ENCODE measurements around the gene PRB2.
"Not testable (repeated sequence)": the region's sequence is repeated elsewhere in the genome, so short reads cannot be mapped to it uniquely, and the experiment has no call there.

The PRB2 gene

DNA sequence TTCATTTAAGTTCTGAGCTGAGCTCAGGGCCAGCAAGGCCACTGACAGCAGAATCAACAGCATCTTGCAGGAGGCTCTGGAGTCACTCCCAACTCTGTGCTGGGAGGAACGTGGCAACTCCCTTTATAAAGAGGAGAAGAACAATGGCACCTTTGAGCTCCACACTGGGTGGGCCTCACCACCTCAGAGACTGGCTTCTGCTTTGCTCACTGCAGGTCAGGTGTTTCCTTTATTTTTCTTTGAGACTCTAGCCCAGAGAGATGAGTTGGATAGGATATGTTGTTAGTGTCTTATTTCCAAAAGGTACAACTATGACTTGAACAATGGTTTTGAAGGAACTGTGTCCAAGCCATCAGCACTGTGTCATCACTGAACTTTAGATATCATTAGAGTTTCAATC is at the start of gene PRB2:
PRB2 (minus strand) TSS at position 101 of the 400 bp plus-strand sequence; CDS start at position 63, 38 bp downstream.
- in situ Hi-C loops (cut with MboI; ENCODE audit: low sequenced_read_pairs) = not testable (repeated sequence)

DNA sequence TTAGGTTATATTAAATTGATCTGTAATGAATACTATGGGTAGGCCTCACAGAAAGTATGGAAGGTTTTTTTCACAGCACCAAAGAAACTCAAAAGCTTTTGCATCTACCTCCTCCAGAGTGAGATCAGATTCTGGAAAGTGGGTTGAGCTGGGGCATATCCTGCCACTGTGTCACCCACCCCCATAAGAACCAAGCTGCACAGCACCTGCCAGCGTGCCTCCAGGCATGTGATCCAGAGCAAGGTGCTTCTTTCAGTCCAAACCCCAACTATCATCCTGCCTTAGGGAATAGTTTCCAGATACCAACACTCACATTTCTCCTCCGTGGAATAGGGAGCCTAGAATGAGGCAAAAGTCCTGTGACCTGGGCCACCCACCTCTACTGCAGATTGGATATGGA is 42.6 kb upstream of the PRB2 start:
- in situ Hi-C loops (cut with MboI; ENCODE audit: low sequenced_read_pairs) = no loop called here

DNA sequence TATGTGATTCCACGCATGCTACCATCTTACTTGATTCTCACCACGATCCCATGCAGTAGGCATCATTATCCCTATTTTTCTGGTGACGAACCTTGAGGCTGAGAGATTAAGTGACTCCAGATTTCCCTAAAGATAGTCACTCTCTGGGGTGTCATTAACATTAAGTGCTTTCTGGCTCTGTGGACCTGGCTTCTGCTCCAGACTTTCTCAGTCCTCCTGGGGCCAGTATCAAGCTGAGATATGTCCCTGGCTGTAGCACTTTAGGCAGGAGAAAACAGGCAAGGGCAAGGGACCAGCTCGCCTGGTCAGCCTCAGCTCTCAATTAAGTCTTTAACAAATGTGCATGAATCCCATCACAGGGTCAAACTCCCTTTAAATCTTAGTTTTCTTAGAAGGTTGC is 38.3 kb upstream of the PRB2 start:
- in situ Hi-C loops (cut with MboI; ENCODE audit: low sequenced_read_pairs) = no loop called here

DNA sequence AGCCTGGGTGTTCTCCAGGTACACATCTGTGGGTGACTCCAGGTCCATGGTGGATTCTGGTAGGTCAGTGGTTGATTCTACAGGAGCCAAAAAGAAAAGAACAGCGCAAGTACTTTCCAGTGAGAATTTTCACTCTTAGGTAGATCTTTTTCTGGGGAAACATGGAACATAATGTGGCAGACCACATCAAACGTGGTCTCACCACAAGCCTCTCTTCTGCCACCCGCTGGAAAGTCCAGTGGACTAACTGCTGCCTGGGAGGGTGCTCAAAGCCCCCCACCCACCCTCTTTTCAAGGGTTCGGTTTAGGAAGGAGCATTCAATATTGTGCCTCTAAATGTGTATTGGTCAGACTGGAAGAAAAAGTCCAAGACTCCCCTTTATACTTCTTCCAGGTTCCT is 36.1 kb upstream of the PRB2 start:
- in situ Hi-C loops (cut with MboI; ENCODE audit: low sequenced_read_pairs) = no loop called here

DNA sequence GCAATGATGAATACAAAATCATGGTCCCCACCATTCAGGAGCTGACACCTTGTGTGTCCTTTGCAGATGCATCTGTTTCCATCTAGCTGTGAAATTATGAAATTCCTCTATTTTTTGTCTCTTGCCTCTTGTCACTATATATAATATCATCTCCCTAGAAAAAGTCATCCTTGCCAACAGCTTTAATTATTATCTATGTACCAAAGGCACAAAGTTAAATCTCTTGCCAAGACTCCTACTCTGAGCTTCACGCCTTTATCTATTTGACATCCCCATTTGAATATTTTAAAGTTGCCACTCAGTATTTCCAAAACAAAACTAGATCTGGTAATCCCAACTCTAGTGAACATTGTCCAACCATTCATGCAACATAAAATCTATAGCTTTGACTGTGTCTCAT is 32.0 kb upstream of the PRB2 start:
- in situ Hi-C loops (cut with MboI; ENCODE audit: low sequenced_read_pairs) = no loop called here

DNA sequence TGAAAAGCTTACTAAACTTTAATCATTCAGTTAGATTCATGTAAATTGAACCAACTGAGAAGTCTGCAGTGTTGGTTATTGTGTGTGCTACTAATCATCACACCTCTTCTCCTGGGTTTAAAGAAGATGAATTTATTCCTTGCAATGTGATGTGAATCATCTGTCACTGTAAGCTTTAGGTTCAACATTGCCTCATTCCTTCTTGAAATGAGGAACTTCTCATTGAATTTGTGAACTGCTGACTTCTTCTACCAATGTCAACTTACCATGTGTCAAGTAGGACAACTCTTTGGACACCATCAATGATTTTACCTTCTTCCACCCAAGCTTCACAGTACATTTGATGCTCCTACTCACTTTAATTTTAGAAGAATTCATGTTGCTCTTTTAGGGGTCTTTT is 17.4 kb upstream of the PRB2 start:
- in situ Hi-C loops (cut with MboI; ENCODE audit: low sequenced_read_pairs) = no loop called here

DNA sequence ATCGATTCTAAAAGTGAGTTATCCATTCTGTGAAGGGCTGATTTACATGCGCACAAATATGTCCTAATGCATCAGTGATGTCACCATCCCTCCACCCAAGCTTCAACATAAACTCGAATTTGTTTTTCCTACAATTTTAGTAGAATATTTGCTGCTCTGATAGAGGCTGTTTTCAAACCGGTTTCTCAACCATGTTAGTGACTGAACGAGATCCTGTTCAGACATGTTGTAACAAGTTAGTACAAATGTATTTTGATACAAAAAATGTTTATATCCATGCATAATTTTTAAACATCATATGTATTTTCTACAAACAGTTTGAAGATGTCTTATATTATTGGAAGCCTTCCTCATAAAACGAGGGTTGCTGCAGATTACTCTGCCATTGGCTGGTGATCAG is 12.7 kb upstream of the PRB2 start:
- in situ Hi-C loops (cut with MboI; ENCODE audit: low sequenced_read_pairs) = no loop called here

DNA sequence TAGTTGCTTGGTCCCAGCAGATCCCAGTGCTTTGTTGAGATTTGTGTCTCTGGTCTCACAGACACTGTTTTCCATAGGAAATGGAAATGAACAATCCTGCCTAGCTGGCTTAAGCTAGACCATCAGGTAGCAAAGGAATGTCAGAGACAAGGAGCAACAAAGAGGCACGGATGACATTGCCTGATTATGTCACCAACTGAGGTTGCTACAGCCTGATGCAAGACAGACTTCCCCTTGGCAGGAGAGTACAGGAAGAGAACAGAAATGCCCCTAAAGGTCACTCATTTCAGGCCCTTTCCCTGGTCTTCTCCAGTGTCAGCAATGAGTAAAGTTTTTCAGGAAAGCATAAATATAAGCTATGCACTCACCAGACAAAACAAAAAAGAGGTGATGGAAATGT is 2.0 kb upstream of the PRB2 start:
- in situ Hi-C loops (cut with MboI; ENCODE audit: low sequenced_read_pairs) = no loop called here

DNA sequence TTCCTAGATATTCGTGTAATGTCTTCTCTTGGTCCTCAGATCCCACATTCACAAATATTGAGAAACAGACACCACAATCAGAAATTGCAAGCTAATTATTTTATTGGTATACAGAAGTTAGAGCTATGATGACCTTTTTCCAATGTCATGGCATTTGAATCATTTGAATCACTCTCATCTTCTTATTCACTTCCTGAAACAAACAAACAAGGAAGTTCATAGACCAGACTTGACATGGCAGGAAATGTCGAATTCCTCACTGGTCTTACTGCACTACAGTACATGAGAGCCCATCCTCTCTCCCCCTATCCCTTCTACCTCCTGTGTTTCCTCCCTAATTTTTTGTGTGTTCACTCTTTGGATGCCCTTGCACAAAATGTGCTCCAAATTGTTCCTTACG is 3.9 kb downstream of the PRB2 start:
- in situ Hi-C loops (cut with MboI; ENCODE audit: low sequenced_read_pairs) = not testable (repeated sequence)

DNA sequence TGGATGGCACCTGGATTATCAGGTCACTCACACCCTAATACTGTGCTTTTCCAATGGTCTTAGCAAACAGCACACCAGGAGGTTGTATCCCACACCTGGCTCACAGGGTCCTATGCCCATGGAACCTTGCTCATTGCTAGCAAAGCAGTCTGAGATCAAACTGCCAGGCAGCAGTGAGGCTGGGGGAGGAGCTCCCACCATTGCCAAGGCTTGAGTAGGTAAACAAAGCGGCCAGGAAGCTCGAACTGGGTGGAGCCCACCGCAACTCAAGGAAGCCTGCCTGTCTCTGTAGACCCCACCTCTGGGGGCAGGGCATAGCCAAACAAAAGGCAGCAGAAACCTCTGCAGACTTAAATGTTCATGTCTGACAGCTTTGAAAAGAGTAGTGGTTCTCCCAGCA is 17.9 kb downstream of the PRB2 start:
- in situ Hi-C loops (cut with MboI; ENCODE audit: low sequenced_read_pairs) = not testable (repeated sequence)

DNA sequence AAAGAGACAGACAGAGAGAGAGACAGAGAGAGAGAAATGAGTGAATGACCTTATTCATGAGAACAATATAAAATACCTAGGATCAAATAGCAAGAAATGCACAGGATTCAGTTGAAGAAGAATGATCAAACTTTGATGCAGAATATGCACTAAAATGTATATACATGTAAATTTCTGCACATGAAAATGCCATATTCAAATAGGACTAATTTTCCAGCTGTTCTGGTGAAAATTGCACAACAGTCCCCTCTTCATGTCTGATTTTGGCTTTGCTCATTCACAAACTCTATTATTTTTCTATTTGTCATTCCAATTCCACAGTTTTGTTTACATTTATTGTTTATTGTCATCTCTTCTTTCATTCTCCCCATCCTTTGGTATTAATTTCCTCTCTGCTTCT is 34.2 kb downstream of the PRB2 start:
- in situ Hi-C loops (cut with MboI; ENCODE audit: low sequenced_read_pairs) = no loop called here

DNA sequence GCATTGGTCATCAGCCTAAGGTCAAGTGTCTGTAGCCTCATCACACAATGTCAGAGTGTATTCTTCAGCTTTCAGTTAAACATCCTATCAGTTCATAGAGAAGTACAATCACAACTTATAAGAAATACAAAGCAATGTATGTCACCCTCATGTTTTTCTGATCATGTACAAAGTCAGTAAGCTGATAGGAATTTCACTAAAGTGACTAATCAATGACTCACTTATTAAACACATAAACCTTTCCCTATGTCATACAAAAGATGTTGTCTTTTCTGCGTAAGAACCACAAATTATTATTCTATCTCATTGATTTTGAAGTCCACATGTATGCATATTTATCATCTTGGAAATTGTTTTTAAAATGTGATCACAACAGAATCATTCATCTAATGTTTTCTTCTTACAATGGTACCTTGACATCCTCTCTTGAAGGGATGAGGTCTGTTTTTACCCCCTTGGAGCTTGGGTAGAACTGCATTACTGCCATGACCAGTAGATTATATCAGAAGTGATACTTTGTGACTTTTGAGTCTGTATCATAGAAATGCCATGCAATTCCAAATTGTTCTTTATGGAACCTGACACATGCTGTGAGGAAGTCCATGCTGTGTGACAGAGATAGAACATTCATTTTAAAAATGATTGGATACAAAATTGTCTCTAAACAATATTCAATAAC is 35.0 kb downstream of the PRB2 start:
- in situ Hi-C loops (cut with MboI; ENCODE audit: low sequenced_read_pairs) = not testable (repeated sequence)

DNA sequence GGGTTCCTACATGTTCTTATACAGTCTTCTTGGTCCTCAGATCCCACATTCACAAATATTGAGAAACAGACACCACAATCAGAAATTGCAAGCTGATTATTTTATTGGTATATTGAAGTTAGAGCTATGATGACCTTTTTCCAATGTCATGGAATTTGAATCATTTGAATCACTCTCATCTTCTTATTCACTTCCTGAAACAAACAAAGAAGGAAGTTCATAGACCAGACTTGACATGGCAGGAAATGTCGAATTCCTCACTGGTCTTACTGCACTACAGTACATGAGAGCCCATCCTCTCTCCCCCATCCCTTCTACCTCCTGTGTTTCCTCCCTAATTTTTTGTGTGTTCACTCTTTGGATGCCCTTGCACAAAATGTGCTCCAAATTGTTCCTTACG is 43.6 kb downstream of the PRB2 start:
- in situ Hi-C loops (cut with MboI; ENCODE audit: low sequenced_read_pairs) = not testable (repeated sequence)

DNA sequence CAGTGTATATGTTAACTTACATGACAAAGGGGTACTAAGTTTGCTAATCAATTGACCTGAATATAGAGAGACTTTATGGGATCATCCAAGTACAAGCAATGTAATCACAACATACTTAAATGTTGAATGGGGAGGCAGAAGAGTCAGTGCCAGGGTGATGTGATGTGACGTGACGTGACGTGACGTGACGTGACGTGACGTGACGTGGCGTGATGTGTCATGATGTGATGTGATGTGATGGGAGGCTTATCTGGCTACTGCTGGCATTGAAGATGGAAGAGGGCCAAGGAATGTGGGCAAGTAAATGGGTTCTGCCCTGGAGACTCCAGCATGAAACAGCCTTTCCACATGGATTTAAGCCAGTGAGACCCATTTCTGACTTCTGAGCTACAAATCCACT is 46.9 kb downstream of the PRB2 start:
- in situ Hi-C loops (cut with MboI; ENCODE audit: low sequenced_read_pairs) = no loop called here

DNA sequence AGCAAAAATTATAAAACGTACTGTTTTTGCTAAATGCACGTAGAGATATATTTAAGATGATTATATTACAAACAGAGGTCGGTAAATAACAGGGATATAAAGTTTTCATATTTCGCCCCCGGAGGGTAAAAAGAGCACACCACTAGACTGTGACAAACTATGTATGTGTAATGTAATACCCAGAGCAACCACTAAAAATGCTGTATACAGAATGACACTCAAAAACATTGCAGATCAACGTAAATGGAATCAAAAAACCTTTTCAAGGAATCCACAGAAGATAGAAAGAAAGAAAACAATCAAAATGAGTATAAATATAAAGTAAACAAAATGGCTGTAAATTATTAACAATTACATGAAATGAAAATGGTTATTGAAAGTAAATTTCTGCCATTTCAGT is 47.6 kb downstream of the PRB2 start:
- in situ Hi-C loops (cut with MboI; ENCODE audit: low sequenced_read_pairs) = no loop called here

DNA sequence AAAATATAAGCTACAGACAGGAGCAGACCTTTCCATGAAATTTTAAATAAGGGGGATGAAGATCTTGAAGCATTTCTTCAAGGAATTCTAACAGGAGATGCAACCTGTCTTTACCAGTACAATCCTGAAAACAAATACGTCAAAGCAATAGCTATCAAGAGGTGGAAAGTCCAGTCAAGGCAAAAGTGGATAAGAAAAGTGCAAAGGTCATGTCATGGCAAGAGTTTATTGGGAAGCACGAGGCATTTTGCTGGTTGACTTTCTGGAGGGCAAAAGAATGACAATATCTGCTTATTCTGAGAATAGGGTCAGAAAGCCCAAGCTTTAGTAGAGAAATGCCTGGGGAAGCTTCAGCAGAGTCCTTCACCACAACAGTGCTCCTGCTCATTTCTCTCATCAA is 50.9 kb downstream of the PRB2 start:
- in situ Hi-C loops (cut with MboI; ENCODE audit: low sequenced_read_pairs) = no loop called here

Data from hTERT RPE-1 (cell line).